Stimulated activated CD8-positive, alpha-beta memory T cell treated with anti-CD3 and anti-CD28 coated beads, Interleukin-4, amount 100 ng/mL, for 4 hours (primary cell): Measurements from ENCODE around the gene VTI1A.
A peak's percentile ranks its signal among the peaks of the same experiment; 100 is the strongest.
"Not testable (repeated sequence)": the region's sequence is repeated elsewhere in the genome, so short reads cannot be mapped to it uniquely, and the experiment has no call there.

ENCODE experiments used
- DNase-seq, 2 donors: peaks; one replicate each; pipeline ENCODE4 v3.0.0-alpha.2; 2020; ENCODE audit warnings: low read depth in 2 of 2, low spot score in 1 of 2

VTI1A gene

DNA sequence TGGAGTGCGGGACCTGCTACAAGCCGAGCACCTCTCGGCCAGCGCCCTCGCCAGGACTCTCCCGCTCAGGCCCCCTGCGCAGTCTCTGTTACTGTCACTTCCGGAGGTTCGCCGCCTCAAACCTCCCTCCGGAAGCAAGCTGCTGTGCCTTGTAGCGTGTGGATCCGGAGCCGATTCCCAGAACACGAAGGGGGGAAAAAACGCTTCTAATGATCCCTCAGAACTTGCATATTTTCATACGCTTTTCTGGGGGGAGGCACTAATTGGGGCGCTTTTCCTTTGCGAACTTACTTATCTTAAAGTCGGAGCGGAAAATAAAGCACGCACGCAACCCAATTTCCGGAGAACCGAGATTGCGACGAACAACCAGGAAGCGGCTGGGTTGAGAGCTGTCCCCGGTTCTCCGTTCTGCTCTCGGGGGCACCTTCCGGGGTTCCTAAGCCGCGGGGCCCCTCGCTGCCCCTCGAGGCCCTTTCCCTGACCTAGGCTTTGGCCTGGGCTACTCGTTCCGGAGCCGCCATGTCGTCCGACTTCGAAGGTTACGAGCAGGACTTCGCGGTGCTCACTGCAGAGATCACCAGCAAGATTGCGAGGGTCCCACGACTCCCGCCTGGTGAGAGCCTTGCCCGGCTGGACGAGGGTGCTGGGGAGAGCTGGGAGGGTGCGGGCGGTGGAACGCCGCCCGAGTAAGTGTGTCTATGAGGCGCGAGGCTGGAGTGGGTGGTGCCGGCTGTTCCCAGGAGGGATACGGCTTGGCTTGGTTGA lies at the start of gene VTI1A, which contains the start of gene ZDHHC6:
TSS of gene VTI1A (plus strand) at position 361 of the 765 bp plus-strand sequence. CDS start at position 520, 159 bp downstream.
TSS of gene ZDHHC6 (minus strand) at position 60 of the 765 bp plus-strand sequence. CDS start 1,478 bp downstream, outside the sequence.
- peak; percentile 60 to 66 for DNase-seq

GRCh38 chr10:112397592-112397991 lies 49.4 kb upstream of the VTI1A start:
- no peak for DNase-seq

GRCh38 chr10:112402917-112403316 lies 44.1 kb upstream of the VTI1A start:
- DNase-seq = no peak

DNA sequence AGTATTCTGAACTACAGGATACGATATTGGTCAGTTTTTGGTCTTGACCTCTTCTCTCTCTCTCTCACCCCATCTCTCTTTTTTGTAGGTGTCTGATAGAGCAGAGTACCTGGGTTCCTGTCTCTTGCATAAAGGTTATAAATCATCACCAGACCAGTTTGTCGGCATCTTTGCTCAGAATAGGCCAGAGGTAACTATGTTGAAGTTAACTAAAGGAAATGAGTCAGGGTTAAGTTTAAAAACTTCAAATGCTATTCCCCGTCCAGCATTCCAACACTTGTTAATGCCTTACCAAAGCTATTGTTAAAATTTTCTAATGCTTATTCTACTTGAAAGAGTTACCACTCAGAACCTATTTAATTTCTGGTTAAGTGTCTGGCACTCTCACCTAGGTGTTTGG lies 42.4 kb upstream of the VTI1A start:
- DNase-seq = no peak

- DNase-seq = not testable (repeated sequence)
These were observed 40.2 kb upstream of the VTI1A start for GRCh38 chr10:112406806-112407205.

- no peak for DNase-seq
These were observed 39.3 kb upstream of the VTI1A start for GRCh38 chr10:112407696-112408095.

DNA sequence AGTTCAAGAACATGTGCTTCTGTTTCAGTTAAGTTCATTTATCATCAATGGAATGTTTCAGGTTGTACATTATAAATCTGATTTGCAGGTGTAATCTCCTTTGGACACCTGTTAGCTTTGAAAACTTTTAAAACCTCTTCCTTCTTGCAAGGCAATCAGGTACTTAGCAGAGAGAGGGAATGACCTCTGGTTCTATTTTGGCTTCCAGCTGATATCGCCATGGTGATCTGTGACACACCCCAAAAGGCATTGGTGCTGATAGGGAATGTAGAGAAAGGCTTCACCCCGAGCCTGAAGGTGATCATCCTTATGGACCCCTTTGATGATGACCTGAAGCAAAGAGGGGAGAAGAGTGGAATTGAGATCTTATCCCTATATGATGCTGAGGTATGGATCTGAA lies 37.7 kb upstream of the VTI1A start:
- no peak for DNase-seq

DNA sequence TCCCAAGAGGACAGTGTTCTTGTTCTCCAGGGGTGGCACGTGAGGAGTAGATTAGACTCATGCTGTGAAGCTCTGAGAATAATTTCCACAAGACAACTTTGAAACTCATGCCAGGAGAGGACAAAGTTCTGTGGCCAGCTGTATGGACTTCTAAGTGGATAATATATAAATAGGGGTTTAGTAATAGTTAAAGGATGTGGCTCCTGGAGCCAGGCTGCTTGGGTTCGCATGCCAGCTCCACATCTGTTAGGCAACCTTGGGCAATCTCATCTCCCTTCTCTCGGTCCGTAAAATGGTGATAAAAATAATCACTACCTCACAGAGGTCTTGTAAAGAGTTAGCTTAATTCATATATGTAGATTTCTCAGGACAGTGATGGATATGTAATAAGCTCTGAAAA lies 37.3 kb upstream of the VTI1A start:
- DNase-seq = no peak

DNA sequence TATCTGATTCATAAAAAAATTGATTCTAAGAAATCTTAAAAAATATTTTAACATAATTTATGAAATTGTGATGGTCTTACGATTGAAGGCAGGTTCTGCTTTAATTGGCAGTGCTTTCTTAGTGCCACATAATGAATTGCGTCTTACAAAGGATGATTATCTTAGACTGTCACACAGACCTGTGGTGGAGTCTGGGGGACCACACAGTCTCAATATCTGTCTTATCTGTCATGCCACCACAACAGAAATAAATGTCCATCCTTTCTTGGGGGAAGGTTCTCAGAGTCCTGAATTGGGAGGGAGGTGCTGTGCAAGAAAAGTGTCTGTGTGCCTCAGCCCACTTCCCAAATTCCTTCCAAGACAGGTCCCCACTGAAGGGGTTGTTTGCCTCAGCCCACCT lies 34.3 kb upstream of the VTI1A start:
- DNase-seq = no peak

- no peak for DNase-seq
These were observed 25.3 kb upstream of the VTI1A start for GRCh38 chr10:112421731-112422130.

GRCh38 chr10:112424651-112425050 lies 22.4 kb upstream of the VTI1A start:
- no peak for DNase-seq

DNA sequence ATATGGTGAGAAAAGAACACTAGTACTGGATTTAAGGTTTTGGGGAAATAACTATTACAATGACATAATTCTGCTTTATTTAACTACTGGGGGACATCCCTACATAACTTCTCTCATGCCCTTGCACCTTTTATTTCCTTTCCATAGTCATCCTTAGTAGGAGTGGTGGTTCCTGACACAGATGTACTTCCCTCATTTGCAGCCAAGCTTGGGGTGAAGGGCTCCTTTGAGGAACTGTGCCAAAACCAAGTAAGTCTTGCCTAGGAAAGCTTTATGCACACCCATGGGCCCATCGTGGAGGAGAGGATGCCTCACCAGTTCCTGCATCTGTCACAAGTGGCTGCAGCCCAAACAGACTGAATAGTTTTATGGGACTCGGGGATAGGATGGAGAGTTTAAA lies 20.9 kb upstream of the VTI1A start:
- DNase-seq = no peak

DNA sequence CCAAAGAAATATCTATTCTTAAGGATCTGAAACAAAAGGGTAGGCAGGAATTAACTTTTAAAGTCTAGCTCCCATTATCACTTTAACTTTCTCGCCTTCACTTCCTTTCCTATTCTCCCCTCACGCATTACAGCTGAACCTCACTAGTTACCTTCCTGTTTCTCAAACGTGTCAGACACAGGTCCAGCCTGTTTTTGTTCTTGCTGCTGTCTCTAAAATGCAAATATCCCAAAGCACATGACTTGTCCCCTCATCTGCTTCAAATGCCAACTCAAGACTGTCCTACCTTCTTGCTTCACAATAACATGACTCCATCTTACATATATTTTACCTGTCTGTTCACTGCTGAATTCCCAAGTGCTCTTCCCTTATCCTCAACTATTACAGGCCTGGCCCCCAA lies 17.9 kb upstream of the VTI1A start:
- DNase-seq = no peak

GRCh38 chr10:112429654-112430230 lies 17.3 kb upstream of the VTI1A start:
- no peak for DNase-seq

GRCh38 chr10:112433136-112433535 lies 13.9 kb upstream of the VTI1A start:
- DNase-seq = no peak

DNA sequence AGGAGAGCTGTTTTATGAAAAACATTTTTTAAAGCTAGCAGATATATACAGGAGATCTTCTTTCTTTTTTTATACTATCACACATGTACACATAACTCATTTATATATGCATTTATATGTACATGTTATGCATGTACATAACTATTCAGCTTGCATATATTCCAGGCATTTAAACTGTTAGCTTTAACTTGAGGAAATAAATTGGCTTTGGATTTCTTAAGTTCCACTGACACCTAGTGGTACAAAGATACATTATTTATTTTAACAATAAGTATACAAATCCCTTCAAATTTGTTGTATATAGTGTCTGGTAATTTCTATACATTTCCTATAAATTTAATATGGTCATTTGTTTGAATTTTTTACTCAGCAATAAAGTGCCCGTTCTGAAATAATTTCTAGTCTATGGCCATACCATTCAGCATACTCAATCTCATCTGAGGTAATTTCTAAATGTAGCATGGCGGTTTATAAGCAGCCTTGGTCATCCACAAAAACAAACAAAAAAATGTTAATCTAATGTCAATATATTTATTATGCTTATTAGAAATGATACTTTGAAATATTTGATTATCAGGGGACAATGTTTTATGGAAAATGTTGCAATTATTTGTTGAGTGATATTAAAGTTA lies 11.9 kb upstream of the VTI1A start:
- DNase-seq = no peak

DNA sequence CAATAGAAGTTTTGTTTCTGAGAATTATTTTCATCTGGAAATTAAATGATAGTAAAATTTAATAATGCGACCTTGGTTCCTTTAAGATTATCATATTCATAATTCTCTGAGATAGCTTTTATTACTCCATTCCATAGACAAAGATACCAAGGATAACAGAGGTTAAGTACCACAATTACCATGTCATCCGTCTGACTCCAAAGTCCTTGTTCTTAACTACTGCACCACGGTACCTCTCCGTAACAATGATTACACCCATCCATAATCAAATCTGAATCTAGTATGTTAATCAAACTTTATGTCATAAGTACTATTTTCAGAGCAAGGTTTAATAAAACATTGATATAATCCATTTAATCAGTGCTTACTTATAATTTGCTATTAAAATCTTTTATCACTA lies 8.7 kb upstream of the VTI1A start:
- no peak for DNase-seq

DNA sequence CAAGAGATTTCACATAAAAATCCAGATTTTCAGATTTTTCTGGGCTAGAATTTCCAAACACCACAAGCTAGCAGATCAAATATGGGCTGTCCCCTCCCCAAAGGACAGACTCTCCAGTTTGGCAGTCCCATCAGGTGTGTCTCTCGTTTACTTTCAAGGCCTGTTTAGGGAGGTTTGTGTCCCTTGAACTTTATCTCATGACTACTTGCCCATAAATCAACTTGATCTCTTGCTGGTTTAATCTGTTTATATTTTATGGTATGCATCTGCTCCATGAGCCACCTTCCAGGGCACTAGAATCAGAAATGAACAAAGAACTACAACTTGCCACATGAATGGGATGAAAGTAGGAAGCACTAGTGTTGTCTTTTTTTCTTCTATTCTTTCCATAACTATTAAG lies 5.5 kb upstream of the VTI1A start:
- DNase-seq = no peak

- no peak for DNase-seq
These were observed 5.0 kb upstream of the VTI1A start for GRCh38 chr10:112442063-112442462.

GRCh38 chr10:112446055-112446854 lies 760 bp upstream of the VTI1A start:
- no peak for DNase-seq

DNA sequence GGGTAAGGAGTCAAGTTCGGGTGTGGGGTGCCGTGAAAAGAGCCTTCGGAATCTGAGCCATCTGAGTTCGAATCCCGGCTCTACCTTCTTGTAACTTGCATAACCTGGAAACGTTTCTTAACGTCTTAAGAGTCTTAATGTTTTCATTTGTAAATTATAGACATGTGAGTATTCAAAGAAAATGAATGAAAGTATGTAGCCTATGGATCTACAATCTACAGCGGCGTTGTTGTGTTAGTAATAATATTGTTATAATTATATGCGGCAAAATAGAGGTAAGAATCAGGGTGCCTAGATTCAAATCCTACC lies 559 bp downstream of the VTI1A start:
- no peak for DNase-seq

DNA sequence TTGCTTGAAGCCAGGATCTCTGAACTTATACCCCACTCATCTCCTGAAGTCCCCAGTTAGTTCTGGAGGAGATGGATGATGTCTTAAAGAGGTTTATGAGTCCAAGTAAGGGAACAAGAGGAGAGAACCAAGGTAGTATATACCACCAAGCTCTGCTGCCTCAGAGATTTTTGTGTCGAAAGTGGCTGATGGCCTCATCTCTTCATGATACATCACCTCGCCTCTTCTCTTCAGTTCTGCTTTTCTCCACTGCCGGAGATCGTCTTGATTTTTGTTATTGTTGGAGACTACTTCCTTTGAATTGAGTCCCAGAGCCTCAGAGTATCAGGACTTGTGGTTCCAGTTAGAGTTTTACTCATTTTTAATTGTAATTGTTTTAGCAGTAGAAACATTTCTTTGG lies 1.9 kb downstream of the VTI1A start:
- no peak for DNase-seq
